ENCODE measurements around the gene SALL2.
A peak's percentile ranks its signal among the peaks of the same experiment; 100 is the strongest.

SALL2 gene

DNA sequence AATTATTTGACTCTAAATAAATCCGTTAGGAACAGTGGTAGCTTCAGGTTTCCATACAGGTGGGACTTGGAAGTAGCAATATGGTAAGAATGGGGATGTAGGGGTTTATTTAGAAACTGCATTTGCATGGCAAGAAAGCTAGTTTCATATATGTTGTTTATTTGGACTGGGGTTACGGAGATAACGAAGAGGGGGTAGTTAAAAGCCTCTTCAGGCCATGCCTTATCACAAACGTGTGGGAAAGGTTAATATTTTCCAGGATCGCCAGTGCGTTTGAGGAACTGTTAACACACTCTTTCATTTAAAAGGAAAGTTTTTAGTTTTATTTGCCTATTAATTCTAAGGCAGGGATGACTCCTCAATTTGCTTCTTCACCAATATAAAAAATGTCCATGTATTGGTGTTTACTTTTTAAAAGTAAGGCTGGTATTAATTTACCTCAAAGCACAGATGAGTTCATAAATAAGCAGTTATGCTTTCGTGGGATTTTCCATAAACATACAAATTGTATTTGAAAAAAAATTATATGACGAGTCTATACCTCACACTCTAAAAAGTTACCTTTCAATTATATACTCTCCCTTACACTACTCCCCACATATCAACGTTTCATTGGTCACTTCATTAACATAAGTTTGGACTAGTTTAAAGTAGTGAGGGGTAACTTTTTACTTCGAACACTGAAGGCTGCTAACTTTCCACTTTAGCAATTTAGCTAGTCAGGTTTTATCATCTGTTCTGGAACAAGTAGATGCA lies 50.2 kb downstream of the SALL2 start:
- DNase-seq (ENCODE audit: low spot score in 2 of 2) (no peak), ATAC-seq (no peak)
- peaks cover 23% of the 10 kb centered on the region for H3K4me1 Mint-ChIP-seq
- peak overlapping the region; percentile 98 for H3K27ac Mint-ChIP-seq
- no peaks in the 10 kb centered on the region for H3K9me3 Mint-ChIP-seq
- peak overlapping the region; percentile 95 for H3K4me3 Mint-ChIP-seq
- H3K36me3 Mint-ChIP-seq, result peaks cover 77% of the 10 kb centered on the region

Data from stimulated activated effector memory CD8-positive, alpha-beta T cell treated with anti-CD3 and anti-CD28 coated beads, Interleukin-12 subunit alpha, Interleukin-12 subunit beta, amount 100 ng/mL, for 72 hours (primary cell).